SK-N-MC (cell line): Measurements from ENCODE around the gene QPCT.

Source experiments
- DNase-seq: peaks from one replicate; pipeline ENCODE4 v3.0.0-alpha.2; 2011; ENCODE audit warnings: low read depth, low spot score
- H3K27ac ChIP-seq: fragments of 200-600 bp; sonication (generic); 2 replicates; pipeline ENCODE4 v1.5.1; 2016; ENCODE audit warnings: mixed run types
- H3K36me3 ChIP-seq: fragments of 200-600 bp; sonication (generic); 2 replicates; pipeline ENCODE4 v1.6.1; 2017; ENCODE audit warnings: antibody characterized with exemption, low read length, mixed read lengths; ENCODE audit not compliant: insufficient read depth
- H3K4me3 ChIP-seq: fragments of 200-600 bp; sonication (generic); 2 replicates; pipeline ENCODE4 v1.5.1; 2016
- H3K9ac ChIP-seq: fragments of 200-600 bp; sonication (generic); 2 replicates; pipeline ENCODE4 v1.8.0; 2017; ENCODE audit warnings: mixed run types, mixed read lengths; ENCODE audit not compliant: insufficient read length
- H3K9me3 ChIP-seq: fragments of 200-600 bp; sonication (generic); 2 replicates; pipeline ENCODE4 v1.6.1; 2017; ENCODE audit warnings: low read depth, mild to moderate bottlenecking, antibody characterized with exemption, low read length, moderate library complexity, mixed read lengths
- EZH2 ChIP-seq: fragments of 200-600 bp; sonication (generic); IDR thresholded peaks from one replicate; pipeline ENCODE4 v1.6.1; 2017; ENCODE audit warnings: antibody characterized with exemption
- FOXP2 ChIP-seq: optimal IDR thresholded peaks from 2 replicates; pipeline ENCODE3; 2011; ENCODE audit warnings: mild to moderate bottlenecking, moderate library complexity; ENCODE audit not compliant: insufficient read depth; ENCODE audit errors: extremely low read length, control extremely low read depth
- POLR2AphosphoS5 ChIP-seq: IDR thresholded peaks from 2 replicates; pipeline ENCODE4 v1.6.1; 2012; ENCODE audit warnings: mild to moderate bottlenecking, low read depth, low read length, borderline replicate concordance

Gene QPCT

GRCh38 chr2:37332560-37332959, 11.9 kb upstream of the QPCT start:
- Histone ChIP-seq H3K9me3 (no peaks in the 10 kb centered on the region), H3K4me3 (no peak overlapping the region), H3K9ac (no peak overlapping the region), H3K27ac (no peak overlapping the region), H3K36me3 (no peaks in the 10 kb centered on the region)
- TF ChIP-seq FOXP2 (no peak), EZH2 (no peak), POLR2AphosphoS5 (no peak)
- no peak for DNase-seq

- Histone ChIP-seq H3K4me3 (no peak overlapping the region), H3K9me3 (no peaks in the 10 kb centered on the region), H3K27ac (no peak overlapping the region), H3K9ac (no peak overlapping the region), H3K36me3 (no peaks in the 10 kb centered on the region)
- no peak for TF ChIP-seq EZH2
- no peak for DNase-seq
Observed at GRCh38 chr2:37333256-37333655, 11.2 kb upstream of the QPCT start.

GRCh38 chr2:37335604-37336003, 8.8 kb upstream of the QPCT start:
- no peaks in the 10 kb centered on the region for H3K9me3 ChIP-seq

GRCh38 chr2:37337620-37338280, 6.7 kb upstream of the QPCT start:
- TF ChIP-seq EZH2 (no peak), POLR2AphosphoS5 (peak; percentile 43; the same call in 1 of the 2 replicates)
- peak; percentile 94 for DNase-seq
- no peaks in the 10 kb centered on the region for H3K36me3 ChIP-seq
- H3K9ac ChIP-seq = peak overlapping the region; percentile 66
- H3K4me3 ChIP-seq = peak overlapping the region; percentile 76
- H3K9me3 ChIP-seq = no peaks in the 10 kb centered on the region
- H3K27ac ChIP-seq = peak overlapping the region; percentile 96

More at GRCh38 chr2:37335604-37336003, 8.8 kb upstream of the QPCT start:
- H3K9ac ChIP-seq = peak overlapping the region; percentile 3
- DNase-seq = no peak
- H3K4me3 ChIP-seq = no peak overlapping the region
- no peaks in the 10 kb centered on the region for H3K36me3 ChIP-seq
- peak overlapping the region; percentile 96 for H3K27ac ChIP-seq
- no peak for TF ChIP-seq POLR2AphosphoS5
- TF ChIP-seq EZH2 = no peak
- no peak for TF ChIP-seq FOXP2

- Histone ChIP-seq H3K36me3 (no peaks in the 10 kb centered on the region), H3K9me3 (no peaks in the 10 kb centered on the region), H3K9ac (no peak overlapping the region), H3K27ac (peak overlapping the region; percentile 96), H3K4me3 (peak overlapping the region; percentile 76)
- TF ChIP-seq FOXP2 = no peak
- TF ChIP-seq EZH2 = no peak
- TF ChIP-seq POLR2AphosphoS5 = no peak
- no peak for DNase-seq
Observed at GRCh38 chr2:37338933-37339332, 5.5 kb upstream of the QPCT start.

GRCh38 chr2:37340637-37341036, 3.8 kb upstream of the QPCT start:
- DNase-seq = no peak
- Histone ChIP-seq H3K36me3 (no peaks in the 10 kb centered on the region), H3K9ac (no peak overlapping the region), H3K9me3 (no peaks in the 10 kb centered on the region), H3K4me3 (no peak overlapping the region), H3K27ac (no peak overlapping the region)
- TF ChIP-seq POLR2AphosphoS5 (no peak), EZH2 (no peak), FOXP2 (no peak)

GRCh38 chr2:37342591-37343220, 1.7 kb upstream of the QPCT start:
- no peak for DNase-seq
- Histone ChIP-seq H3K9me3 (no peaks in the 10 kb centered on the region), H3K4me3 (no peak overlapping the region), H3K9ac (no peak overlapping the region), H3K27ac (peak overlapping the region; percentile 52), H3K36me3 (no peaks in the 10 kb centered on the region)
- no peak for TF ChIP-seq EZH2
- TF ChIP-seq POLR2AphosphoS5 = no peak
- no peak for TF ChIP-seq FOXP2

- H3K9ac ChIP-seq = no peak overlapping the region
- DNase-seq = no peak
Observed at GRCh38 chr2:37343537-37344434, 644 bp upstream of the QPCT start.

More at GRCh38 chr2:37343537-37344434, 644 bp upstream of the QPCT start:
- no peaks in the 10 kb centered on the region for H3K36me3 ChIP-seq
- peak overlapping the region; percentile 52 for H3K27ac ChIP-seq
- H3K9me3 ChIP-seq = no peaks in the 10 kb centered on the region
- H3K4me3 ChIP-seq = no peak overlapping the region
- TF ChIP-seq EZH2 = no peak
- TF ChIP-seq POLR2AphosphoS5 = no peak
- no peak for TF ChIP-seq FOXP2
